ENCODE results near the gene RHOBTB3. TPM values are rescaled to one million over a fixed set of nuclear protein-coding genes. Genes with fewer than 3 reads are reported as not detected.

RHOBTB3 gene
- total RNA-seq, 1 experiment from 2014 or later, result 84.3 TPM

GRCh38 chr5:95707055-95707454 lies 24.1 kb upstream of the RHOBTB3 start:
- no peaks in the 10 kb centered on the region for H3K79me2 ChIP-seq (ENCODE audit: insufficient read depth, low read length)
- ChIA-PET RAD21 (ENCODE audit: low non-redundant PET in 1 of 2, low total read pairs in 2 of 2, uncharacterized antibody in 2 of 2, unreplicated experiment in 2 of 2) (no interaction called here), CTCF (no interaction called here), POLR2A (no interaction called here)
- intact Hi-C loops (cut with micrococcal nuclease), result loop anchor here (1.0 kb wide), 1 partner anchor 45 kb away; no protein-coding TSS in a partner anchor
- no peak overlapping the region for H3K4me3 ChIP-seq (replicated peaks in 1 of 2; ENCODE audit: low read depth in 1 of 2, low read length in 2 of 2)
- H3K4me2 ChIP-seq (ENCODE audit: low read length), result no peak overlapping the region
- no peaks in the 10 kb centered on the region for H3K36me3 ChIP-seq (ENCODE audit: control insufficient read depth in 1 of 2, insufficient read depth in 2 of 2, low read length in 2 of 2)
- no peaks in the 10 kb centered on the region for H3K27me3 ChIP-seq (ENCODE audit: insufficient read depth, low read length)
- H3K9me2 ChIP-seq (ENCODE audit: insufficient read depth), result no peaks in the 10 kb centered on the region
- no peak for ATAC-seq
- no peak overlapping the region for H3K9ac ChIP-seq (ENCODE audit: low read length)
- no peak overlapping the region for H3K27ac ChIP-seq (ENCODE audit: low read depth, low read length)
- no TSS peak for BruUV-seq (replicated peaks)
- peaks cover 31 to 33% of the 10 kb centered on the region in 2 experiments for H3K4me1 ChIP-seq (ENCODE audit: control insufficient read depth in 1 of 2, insufficient read depth in 2 of 2, low read length in 2 of 2)
- H3K9me3 ChIP-seq (ENCODE audit: control insufficient read depth in 1 of 2, insufficient read depth in 1 of 2, low read depth in 1 of 2, low read length in 2 of 2), result no peaks in the 10 kb centered on the region
- TF ChIP-seq YY1 (IDR thresholded peaks at IDR 0.05; ENCODE audit: extremely low read depth, insufficient replicate concordance, low read depth, low read length), result no peak
- no peak for TF ChIP-seq ELF1 (IDR thresholded peaks at IDR 0.05; ENCODE audit: borderline replicate concordance, low read depth)
- no peak for TF ChIP-seq ZFX (IDR thresholded peaks at IDR 0.05)
- no peak for TF ChIP-seq REST (IDR thresholded peaks at IDR 0.05; ENCODE audit: low read depth)
- no peak for TF ChIP-seq SP1 (IDR thresholded peaks at IDR 0.05; ENCODE audit: low read depth)
- TF ChIP-seq POLR2AphosphoS5 (IDR thresholded peaks at IDR 0.05; ENCODE audit: low read depth, low read length), result no peak
- no peak for TF ChIP-seq CEBPB (IDR thresholded peaks at IDR 0.05; ENCODE audit: low read depth)
- TF ChIP-seq POLR2A (IDR thresholded peaks at IDR 0.05; ENCODE audit: borderline replicate concordance, extremely low read depth, insufficient read depth, insufficient read length), result no peak
- TF ChIP-seq, protein P1, sequence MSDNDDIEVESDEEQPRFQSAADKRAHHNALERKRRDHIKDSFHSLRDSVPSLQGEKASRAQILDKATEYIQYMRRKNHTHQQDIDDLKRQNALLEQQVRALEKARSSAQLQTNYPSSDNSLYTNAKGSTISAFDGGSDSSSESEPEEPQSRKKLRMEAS (IDR thresholded peaks at IDR 0.05), result no peak
- TF ChIP-seq EGR1 (IDR thresholded peaks at IDR 0.05; ENCODE audit: low read depth), result no peak
- TF ChIP-seq FOSL1 (IDR thresholded peaks at IDR 0.05; ENCODE audit: low read depth), result no peak
- TF ChIP-seq ZNF274 (IDR thresholded peaks at IDR 0.05; ENCODE audit: low read depth, low read length), result no peak
- TF ChIP-seq, protein P2, sequence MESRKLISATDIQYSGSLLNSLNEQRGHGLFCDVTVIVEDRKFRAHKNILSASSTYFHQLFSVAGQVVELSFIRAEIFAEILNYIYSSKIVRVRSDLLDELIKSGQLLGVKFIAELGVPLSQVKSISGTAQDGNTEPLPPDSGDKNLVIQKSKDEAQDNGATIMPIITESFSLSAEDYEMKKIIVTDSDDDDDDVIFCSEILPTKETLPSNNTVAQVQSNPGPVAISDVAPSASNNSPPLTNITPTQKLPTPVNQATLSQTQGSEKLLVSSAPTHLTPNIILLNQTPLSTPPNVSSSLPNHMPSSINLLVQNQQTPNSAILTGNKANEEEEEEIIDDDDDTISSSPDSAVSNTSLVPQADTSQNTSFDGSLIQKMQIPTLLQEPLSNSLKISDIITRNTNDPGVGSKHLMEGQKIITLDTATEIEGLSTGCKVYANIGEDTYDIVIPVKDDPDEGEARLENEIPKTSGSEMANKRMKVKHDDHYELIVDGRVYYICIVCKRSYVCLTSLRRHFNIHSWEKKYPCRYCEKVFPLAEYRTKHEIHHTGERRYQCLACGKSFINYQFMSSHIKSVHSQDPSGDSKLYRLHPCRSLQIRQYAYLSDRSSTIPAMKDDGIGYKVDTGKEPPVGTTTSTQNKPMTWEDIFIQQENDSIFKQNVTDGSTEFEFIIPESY (IDR thresholded peaks at IDR 0.05; ENCODE audit: extremely low read depth, insufficient replicate concordance, low read length), result no peak
- no peak for TF ChIP-seq TCF7L2 (IDR thresholded peaks at IDR 0.05; ENCODE audit: borderline replicate concordance, extremely low read depth, insufficient read depth, insufficient read length)
- no peak for TF ChIP-seq EZH2phosphoT487 (IDR thresholded peaks at IDR 0.05; ENCODE audit: borderline replicate concordance)
- no peak for TF ChIP-seq CBX3 (IDR thresholded peaks at IDR 0.05; ENCODE audit: low read depth)
- TF ChIP-seq SIN3A (IDR thresholded peaks at IDR 0.05; ENCODE audit: low read depth), result no peak
- TF ChIP-seq JUND (IDR thresholded peaks at IDR 0.05), result no peak
- H4K20me1 ChIP-seq (ENCODE audit: insufficient read depth), result no peaks in the 10 kb centered on the region
- no peak for DNase-seq (ENCODE audit: low read depth, low spot score)
- no peak overlapping the region for H2AFZ ChIP-seq (ENCODE audit: low read depth, low read length, poor library complexity, severe bottlenecking)
